Measurements from ENCODE around the gene LY6G6F. TPM values are rescaled to one million over a fixed set of nuclear protein-coding genes. Genes with fewer than 3 reads are reported as not detected.
A peak's percentile ranks its signal among the peaks of the same experiment; 100 is the strongest.

Gene LY6G6F
- polyA plus RNA-seq, 2 of the 4 experiments (the other 2 are of a cell fraction), result not detected

DNA sequence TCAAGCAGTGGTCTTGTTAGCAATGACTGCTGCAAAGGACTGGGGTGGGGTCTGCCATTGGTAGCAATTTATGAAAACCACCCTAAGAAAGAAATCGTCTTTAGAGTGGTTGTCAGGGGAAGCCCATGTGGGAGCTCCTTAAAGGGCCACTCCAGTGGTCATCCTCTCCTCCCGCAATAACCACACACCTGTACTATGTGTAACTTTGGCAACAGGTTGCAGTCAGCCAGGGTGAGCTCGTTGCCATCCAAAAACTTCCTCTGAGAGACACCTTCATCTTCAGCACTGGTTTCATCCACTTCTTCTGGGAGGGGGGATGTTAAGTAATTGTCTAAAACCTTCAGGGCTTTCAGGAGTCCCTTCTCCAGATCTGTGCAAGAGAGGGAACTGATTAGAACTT lies 25.4 kb downstream of the LY6G6F start:
- CTCF ChIA-PET, result interaction anchor here (0.8 to 1.1 kb wide), 2 partner anchors 15 to 20 kb away, joined by 3 read pairs; no protein-coding TSS in a partner anchor
- WGBS (ENCODE audit: missing lambda C conversion rate), result 78% methylated on average over 3 of the region's 3 CpGs

DNA sequence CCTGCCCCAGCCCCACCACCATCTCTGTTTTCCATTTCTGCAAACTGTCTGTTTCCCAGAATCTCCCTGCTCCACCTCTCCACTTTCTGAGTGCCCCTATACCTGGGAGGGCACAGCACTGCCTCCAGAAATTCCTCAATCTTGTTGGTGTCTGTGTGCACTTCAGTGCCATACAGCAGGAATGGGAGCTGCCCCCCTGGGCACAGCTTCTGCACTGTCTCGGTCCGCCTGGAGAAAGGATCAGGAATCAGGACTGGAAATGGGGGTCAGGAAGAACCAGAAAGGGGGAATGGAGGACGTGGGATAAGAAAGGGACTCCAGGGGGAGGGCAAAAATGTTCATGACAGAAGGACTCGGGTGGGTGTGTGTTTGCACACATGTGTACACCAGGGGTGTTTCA lies 27.1 kb downstream of the LY6G6F start:
- TF ChIP-seq POLR2AphosphoS2 (conservative IDR thresholded peaks at IDR 0.05; ENCODE audit: low read length), result no peak
- no peak for TF ChIP-seq RFX5 (IDR thresholded peaks at IDR 0.05)
- TF ChIP-seq HOXB5 (CRISPR knock-in tag; IDR thresholded peaks at IDR 0.05), result no peak
- no peak for TF ChIP-seq EHMT2 (IDR thresholded peaks at IDR 0.05; ENCODE audit: low read depth)
- no peak for TF ChIP-seq GATA3 (IDR thresholded peaks at IDR 0.05; ENCODE audit: borderline replicate concordance)
- no peak for TF ChIP-seq CBX8 (IDR thresholded peaks at IDR 0.05)
- TF ChIP-seq POLR2A (IDR thresholded peaks at IDR 0.05; ENCODE audit: low read length), result no peak
- Histone ChIP-seq H3K4me3 (no peak overlapping the region; the same call in 2 of the 3 replicates), H3K4me1 (peaks cover 40% of the 10 kb centered on the region), H3K4me2 (peak overlapping the region; percentile 99), H3K9me3 (no peaks in the 10 kb centered on the region), H3K27ac (peak overlapping the region; percentile 94 to 99; a peak in 4 of 6 replicates)
- ChIA-PET CTCF (interaction anchor here (0.7 kb wide), 2 partner anchors 35 to 46 kb away, joined by 3 read pairs; no protein-coding TSS in a partner anchor), POLR2A (interaction anchor here (0.6 kb wide), 1 partner anchor 8 kb away, joined by 4 read pairs; no protein-coding TSS in a partner anchor)
- DNase-seq (ENCODE audit: low read depth in 1 of 2, low spot score in 1 of 2), result no peak
- FAIRE-seq, result no peak
- WGBS (ENCODE audit: missing lambda C conversion rate), result 82% methylated on average over 4 of the region's 4 CpGs
- no peak for ATAC-seq

More for the DNA sequence above, 25.4 kb downstream of the LY6G6F start:
- no peak for TF ChIP-seq ZFP36 (IDR thresholded peaks at IDR 0.05; ENCODE audit: borderline replicate concordance, partially characterized antibody)
- TF ChIP-seq, protein P1, sequence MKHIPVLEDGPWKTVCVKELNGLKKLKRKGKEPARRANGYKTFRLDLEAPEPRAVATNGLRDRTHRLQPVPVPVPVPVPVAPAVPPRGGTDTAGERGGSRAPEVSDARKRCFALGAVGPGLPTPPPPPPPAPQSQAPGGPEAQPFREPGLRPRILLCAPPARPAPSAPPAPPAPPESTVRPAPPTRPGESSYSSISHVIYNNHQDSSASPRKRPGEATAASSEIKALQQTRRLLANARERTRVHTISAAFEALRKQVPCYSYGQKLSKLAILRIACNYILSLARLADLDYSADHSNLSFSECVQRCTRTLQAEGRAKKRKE (CRISPR knock-in tag; IDR thresholded peaks at IDR 0.05; ENCODE audit: low read depth), result no peak
- TF ChIP-seq HDAC2 (IDR thresholded peaks at IDR 0.05), result no peak
- no peak for TF ChIP-seq NPAS2 (CRISPR knock-in tag; IDR thresholded peaks at IDR 0.05; ENCODE audit: borderline replicate concordance)
- TF ChIP-seq SREBF2 (IDR thresholded peaks at IDR 0.05), result no peak
- TF ChIP-seq, protein P2, sequence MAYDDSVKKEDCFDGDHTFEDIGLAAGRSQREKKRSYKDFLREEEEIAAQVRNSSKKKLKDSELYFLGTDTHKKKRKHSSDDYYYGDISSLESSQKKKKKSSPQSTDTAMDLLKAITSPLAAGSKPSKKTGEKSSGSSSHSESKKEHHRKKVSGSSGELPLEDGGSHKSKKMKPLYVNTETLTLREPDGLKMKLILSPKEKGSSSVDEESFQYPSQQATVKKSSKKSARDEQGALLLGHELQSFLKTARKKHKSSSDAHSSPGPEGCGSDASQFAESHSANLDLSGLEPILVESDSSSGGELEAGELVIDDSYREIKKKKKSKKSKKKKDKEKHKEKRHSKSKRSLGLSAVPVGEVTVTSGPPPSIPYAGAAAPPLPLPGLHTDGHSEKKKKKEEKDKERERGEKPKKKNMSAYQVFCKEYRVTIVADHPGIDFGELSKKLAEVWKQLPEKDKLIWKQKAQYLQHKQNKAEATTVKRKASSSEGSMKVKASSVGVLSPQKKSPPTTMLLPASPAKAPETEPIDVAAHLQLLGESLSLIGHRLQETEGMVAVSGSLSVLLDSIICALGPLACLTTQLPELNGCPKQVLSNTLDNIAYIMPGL (CRISPR knock-in tag; IDR thresholded peaks at IDR 0.05; ENCODE audit: borderline replicate concordance), result no peak
- TF ChIP-seq, protein P3, sequence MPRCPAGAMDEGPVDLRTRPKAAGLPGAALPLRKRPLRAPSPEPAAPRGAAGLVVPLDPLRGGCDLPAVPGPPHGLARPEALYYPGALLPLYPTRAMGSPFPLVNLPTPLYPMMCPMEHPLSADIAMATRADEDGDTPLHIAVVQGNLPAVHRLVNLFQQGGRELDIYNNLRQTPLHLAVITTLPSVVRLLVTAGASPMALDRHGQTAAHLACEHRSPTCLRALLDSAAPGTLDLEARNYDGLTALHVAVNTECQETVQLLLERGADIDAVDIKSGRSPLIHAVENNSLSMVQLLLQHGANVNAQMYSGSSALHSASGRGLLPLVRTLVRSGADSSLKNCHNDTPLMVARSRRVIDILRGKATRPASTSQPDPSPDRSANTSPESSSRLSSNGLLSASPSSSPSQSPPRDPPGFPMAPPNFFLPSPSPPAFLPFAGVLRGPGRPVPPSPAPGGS (IDR thresholded peaks at IDR 0.05), result no peak
- TF ChIP-seq, protein P4, sequence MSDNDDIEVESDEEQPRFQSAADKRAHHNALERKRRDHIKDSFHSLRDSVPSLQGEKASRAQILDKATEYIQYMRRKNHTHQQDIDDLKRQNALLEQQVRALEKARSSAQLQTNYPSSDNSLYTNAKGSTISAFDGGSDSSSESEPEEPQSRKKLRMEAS (IDR thresholded peaks at IDR 0.05), result no peak
- TF ChIP-seq JUNB (IDR thresholded peaks at IDR 0.05), result no peak
- no peak for TF ChIP-seq NR3C1 (IDR thresholded peaks at IDR 0.05)
- no peak for TF ChIP-seq MAZ (IDR thresholded peaks at IDR 0.05; ENCODE audit: borderline replicate concordance, low read depth, low read length)
- no peak for TF ChIP-seq CHD4 (IDR thresholded peaks at IDR 0.05; ENCODE audit: borderline replicate concordance)
- TF ChIP-seq RAD21 (conservative IDR thresholded peaks at IDR 0.05 in 1 of 2, IDR thresholded peaks at IDR 0.05 in 1 of 2), result no peak
- TF ChIP-seq MYC (IDR thresholded peaks at IDR 0.05; ENCODE audit: borderline replicate concordance, low read length), result no peak
- Histone ChIP-seq H3K27ac (no peak overlapping the region), H3K9me3 (no peaks in the 10 kb centered on the region), H3K4me1 (peaks cover 23% of the 10 kb centered on the region), H3K4me3 (no peak overlapping the region), H3K4me2 (no peak overlapping the region)
- ATAC-seq, result no peak
- DNase-seq (ENCODE audit: low read depth in 1 of 2, low spot score in 1 of 2), result no peak
- no peak for FAIRE-seq
- POLR2A ChIA-PET, result no interaction called here
